GM21526 (cell line): ENCODE measurements around the gene TOP2A.
"Not testable (repeated sequence)": the region's sequence is repeated elsewhere in the genome, so short reads cannot be mapped to it uniquely, and the experiment has no call there.

ENCODE experiments used
- ATAC-seq: cut with Tn5 transposase; IDR thresholded peaks from one replicate; pipeline ENCODE4 v1.9.1; 2021; ENCODE audit warnings: moderate library complexity; ENCODE audit not compliant: unreplicated experiment, low FRiP score

The TOP2A gene

DNA sequence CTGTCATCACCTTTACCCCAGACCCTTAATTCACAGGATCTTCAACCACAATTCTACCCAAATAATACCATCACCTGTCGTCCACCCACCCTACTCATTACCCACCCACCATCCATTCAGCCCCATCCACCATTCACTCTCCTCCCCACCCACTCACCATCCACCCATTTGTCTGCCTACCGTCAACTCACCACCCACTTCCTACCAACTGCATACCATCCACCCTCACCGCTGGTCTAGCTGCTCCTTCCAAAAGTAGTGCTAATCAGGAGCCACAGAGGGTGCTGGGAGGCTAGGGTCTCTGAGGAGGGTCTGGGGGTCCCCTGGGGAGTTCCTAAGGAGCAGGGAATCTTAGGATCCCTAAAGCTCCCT lies 13.5 kb upstream of the TOP2A start:
- ATAC-seq: no peak

DNA sequence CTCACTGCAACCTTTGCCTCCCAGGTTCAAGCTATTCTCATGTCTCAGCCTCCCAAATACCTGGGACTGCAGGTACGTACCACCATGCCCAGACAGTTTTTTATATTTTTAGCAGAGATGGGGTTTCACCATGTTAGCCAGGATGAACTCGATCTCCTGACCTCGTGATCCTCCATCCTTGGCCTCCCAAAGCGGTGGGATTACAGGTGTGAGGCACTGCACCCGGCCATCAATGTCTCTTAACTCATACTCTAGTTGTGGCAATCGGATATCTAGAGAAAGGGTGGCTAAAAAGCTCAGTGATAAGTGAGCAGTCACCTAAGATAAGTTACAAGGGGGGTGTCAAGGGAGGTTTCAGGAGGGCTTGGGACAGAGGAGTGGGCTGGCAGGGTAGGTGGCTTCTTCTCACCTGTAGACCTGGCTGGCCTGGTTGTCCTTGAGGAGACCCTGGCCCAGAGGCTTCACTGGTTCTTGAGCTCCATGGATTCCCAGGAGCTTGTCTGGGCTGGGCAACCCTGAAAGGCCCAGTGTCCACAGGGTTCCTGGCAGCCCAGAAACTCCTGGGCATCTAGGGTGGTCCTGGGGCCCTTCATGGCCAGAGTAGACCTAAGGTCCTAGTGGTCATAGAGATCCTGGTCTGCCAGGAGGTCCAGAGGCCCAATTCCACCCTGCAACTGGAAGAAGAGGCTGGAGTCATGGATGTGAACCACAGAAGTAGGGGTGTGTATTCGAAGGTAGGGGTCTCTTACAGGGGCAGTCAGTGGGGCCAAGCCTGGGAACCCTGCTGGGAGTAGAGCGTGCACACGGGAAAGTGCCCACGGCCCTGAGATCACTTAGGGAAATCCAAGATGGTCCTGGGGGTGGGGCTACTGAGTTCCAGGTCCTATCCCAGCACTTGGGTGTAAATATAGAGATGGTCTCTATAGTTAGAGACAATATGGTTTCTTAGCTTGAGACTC lies 12.9 kb upstream of the TOP2A start:
- no peak for ATAC-seq

DNA sequence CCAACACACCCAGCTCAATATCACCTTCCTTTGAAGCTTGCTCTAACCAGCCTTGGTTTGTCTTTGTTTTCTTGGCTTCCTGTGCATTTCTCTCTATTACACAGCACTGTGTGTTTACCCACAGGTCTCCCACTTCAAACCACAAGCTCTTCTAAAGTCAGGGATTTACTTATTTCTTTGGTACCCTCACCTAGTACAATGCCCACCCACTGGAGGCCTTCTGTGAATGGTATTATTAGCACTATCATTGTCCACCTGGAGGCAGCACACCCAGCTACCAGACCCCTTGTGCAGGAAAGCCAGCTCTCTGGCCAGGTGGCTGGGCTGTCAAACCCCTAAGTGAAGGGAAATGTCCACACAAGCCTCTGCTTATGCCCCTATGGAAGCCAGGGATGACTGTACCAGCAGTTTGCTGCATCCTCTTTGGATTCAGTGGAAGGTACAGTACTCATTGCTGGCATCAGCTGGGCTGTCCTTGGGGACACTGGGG lies 9.4 kb upstream of the TOP2A start:
- no peak for ATAC-seq

DNA sequence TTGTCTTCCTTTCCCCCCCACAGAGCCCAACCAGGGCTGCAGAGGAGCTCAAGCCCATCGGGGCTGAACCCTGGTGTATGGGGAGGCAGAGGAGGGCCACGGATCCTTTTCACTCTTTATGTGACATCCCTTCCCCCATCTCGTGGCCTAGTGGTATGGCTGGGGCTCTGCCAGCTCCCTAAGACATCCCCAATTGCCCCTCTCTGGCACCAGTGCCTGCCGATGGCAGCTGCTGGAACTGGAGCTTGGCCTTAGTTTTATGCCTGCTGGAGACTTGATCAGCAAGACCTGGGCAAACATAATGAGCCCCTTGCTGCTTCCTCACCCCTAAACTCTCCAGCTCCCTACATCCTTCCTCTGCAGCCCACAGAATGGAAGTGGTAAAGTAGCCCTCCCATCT lies 8.0 kb upstream of the TOP2A start:
- ATAC-seq: no peak

DNA sequence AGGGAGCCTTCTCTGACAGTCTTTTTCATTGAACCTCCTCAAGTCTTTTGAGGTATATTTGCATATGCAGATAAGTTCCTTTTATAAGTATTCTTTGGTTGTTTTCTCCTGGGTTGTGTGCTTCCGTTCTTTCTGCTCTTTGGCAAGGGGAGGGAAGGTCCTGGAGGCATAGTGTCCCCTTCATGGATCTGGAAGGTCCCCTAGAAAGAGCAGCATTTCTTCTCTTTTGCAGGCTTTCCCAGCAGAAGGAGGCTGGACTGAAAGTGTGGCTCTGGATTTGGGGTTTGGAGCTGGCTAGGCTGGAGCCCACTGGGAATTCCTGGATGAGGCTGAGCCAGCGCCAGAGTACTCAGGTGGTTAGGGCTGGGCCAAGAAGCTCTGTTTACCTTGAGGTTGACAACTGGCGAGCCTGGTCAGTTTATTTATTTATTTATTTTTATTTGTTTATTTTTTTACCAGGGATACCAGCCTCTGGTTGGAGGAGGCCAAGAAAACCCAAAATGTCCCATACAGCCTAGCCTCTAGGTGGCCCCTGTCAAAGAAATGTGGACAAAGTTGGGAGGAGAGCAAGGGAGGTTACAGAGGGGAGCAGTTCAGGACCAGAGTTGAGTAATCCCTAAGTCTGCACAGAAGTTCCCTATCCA lies 5.4 kb upstream of the TOP2A start:
- ATAC-seq: no peak

DNA sequence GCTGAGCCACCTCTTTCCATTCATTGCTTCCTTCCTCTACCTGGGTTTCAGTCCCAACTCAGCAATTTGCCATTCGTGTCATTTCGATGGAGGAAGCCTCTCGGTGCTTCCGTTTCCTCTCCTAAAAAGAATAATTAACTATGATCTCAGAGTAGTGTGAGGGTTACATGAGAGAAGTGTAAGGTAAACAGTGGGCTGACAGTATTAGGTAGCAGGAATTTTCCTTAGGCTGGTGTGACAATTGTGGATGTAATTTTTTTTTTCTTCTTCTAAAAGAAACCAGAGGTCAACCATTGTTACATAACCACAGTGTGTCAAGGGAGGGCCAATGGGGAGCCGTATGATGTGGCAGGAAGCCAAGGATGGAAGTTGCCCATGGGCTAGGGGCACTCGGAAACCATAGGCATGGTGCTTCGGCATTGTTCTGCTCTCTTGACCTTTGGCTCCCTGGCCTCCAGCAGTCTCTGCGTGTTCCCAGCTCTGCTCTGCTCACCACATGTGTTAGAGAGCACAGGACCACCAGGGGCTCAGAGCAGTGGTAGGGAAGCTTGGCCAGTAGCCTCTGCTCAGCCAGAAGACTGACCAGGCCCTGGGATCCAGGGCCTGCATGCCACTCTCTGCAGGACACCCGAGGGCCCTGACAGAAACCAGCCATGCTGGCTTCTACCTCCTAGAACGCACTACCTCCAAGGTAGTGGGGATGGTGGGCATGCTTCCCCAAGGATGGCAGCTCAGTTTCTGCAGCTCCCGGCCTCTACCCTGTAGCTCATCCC lies 2.0 kb upstream of the TOP2A start:
- ATAC-seq: no peak

DNA sequence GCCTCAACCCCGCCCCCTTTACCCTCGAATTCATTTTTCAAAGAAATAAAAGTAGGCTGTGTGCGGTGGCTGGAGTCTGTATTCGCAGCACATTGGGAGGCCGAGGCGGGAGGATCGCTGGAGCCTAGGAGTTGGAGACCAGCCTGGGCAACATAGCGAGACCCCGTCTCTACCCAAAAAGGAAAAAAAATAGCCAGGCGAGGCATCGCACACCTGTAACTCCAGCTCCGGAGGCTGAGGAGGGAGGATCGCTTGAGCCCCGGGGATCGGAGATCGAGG lies 671 bp upstream of the TOP2A start:
- no peak for ATAC-seq

DNA sequence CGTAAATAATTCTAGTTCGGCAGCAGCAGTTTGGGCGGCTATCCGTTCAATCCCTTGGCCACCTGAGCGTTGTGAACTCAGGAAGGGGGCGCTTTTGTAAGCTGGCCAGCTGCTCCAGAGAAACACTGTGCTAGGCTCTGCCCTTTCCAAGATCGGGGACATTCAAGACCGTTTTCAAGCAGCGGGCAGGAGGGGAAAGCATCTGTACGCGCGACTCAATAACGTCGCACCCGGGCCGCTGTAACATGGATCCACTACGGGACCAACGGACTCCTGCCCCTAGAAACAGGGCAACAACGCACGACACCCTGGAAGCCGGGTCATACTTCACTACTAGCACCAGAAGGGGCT lies 463 bp downstream of the TOP2A start:
- ATAC-seq: no peak

DNA sequence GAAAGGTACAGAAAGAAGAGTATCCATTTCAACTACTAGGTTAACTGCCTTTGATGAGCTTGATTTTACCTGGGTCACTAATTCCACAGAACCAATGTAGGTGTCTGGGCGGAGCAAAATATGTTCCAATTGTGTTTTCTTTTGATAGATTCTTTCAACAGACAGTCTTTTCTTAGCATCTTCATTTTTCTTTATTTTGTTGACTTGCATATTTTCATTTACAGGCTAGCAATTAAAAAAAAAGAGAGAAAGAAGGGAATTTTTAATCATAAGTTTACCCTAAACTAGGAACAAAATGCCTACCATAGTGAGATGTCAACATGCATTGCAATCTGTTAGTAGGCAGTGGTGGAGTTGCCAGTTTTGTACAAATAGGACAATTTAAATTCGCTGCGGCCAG lies 1.0 kb downstream of the TOP2A start:
- no peak for ATAC-seq

DNA sequence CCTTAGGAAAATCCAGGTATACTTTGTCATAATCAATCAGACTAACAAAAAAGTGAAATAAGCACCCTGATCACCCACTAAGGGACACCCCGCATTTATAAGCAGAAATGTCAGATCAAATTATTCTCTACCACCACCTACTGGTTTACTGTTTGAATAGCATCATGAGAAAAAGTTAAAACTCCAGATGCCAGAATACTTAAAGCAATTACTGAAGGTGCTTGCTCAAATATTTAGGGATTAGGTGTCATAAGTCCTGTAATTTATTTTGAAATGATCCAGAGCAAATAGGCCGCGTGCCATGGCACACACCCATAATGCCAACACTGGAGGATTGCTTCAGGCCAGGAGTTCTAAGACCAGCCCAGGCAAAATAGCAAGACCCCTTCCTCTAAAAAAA lies 2.3 kb downstream of the TOP2A start:
- ATAC-seq: no peak

DNA sequence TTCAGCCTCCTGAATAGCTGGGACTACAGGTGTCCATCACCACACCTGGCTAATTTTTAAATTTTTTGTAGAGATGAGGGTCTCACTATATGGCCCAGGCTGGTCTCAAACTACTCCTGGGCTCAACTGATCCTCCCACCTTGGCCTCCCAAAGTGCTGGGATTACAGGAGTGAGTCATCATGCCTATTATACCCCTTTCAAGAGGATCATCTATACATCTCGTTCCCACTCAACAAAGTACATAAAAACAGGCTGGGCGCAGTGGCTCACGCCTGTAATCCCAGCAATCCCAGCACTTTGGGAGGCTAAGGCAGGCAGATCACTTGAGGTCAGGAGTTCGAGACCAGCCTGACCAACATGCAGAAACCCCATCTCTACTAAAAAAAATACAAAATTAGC lies 3.4 kb downstream of the TOP2A start:
- ATAC-seq: not testable (repeated sequence)

DNA sequence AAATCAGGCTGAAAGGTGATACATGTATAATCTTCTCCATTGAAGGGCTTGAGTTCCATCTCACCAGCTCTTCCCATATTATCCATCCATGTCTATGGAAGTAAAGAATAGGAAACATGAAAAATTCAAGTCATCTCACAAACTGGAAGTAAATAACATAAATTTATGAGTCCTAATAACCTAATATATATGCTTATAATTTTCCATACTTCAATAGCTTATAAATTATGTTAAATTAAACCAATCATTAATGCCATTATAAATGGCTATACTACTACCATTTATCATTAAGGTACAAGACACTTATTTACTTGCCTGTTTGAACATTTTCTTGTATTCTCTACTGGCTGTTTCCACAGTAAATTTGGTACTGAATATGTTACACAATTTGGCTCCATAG lies 4.8 kb downstream of the TOP2A start:
- ATAC-seq: no peak

DNA sequence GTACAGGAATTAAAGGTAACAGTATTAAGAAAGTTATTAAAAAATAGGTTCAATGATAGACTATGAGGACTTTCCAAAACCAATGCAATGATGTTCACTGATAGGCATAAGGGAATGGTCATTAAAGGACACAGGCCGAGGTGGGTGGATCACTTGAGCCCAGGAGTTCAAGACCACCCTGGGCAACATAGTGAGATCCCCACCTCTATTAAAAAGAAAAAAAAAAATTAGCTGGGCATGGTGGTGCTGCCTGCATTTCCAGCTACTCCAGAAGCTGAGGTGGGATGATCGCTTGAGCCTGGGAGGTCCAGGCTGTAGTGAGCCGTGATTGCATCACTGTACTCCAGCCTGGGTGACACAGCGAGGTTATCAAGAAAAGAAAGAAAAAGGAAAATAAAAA lies 5.9 kb downstream of the TOP2A start:
- ATAC-seq: no peak

DNA sequence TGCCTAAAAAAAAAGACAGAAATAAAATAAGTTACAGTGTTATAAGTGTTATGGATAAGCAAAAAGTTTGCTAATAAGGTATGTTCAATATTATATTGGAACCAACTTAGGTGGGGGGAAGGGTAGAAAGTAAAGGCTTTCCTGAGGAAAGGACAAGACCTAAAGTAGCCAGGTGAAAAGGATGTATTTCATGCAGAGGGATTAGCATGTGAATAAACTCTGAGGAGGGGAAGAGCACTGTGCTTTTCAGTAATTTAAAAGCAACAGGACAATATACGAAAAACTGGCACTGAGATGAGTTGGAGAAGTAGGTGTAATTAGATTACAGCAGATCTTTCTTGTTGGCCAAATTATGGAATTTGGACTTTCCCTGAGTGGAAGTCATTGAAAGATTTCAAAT lies 7.6 kb downstream of the TOP2A start:
- no peak for ATAC-seq

DNA sequence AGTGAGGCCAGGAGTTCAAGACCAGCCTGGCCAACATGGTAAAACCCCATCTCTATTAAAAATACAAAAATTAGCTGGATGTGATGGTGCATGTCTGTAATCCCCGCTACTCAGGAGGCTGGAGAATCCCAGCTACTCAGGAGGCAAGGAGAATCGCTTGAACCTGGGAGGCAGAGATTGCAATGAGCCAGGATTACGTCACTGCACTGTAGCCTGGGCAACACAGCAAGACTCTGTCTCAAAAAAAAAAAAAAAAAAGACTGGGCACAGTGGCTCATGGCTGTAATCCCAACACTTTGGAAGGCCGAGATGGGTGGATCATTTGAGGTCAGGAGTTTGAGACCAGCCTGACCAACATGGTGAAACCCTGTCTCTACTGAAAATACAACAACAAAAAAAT lies 8.2 kb downstream of the TOP2A start:
- not testable (repeated sequence) for ATAC-seq

DNA sequence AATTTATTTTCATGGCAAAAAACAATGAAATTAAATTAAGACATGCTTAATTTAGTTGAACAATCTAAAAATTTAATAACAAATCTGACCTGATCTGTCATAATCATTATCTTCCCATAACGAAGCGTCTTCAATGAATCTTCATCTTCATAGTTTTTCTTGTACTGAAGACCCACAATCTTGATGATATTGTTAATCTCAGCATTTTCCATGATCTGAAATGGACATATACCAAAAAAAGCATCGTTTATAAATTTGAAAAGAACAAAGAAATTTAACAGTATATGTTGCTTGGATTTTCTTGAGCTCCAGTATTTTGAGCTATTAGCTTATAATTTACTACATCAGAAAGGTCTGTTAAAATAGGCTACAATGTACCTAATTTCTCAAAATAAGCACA lies 10.2 kb downstream of the TOP2A start:
- ATAC-seq: no peak

DNA sequence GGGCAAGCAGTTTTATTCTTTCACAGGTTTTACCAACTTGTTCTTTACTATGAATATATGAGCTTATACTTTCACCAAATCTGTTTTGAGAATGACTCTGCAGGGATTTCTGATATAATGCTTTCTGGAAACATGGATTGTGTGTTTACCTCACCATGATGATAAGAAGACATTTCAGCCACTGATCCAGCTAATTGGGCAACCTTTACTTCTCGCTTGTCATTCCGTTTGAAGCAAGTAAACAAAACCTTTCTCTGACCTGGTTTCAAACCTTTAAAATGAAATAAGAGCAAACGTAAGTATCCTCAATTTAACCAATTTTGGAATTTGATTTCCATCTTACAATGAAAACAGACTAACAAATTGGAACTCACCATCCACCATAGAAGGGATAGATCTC lies 13.7 kb downstream of the TOP2A start:
- ATAC-seq: no peak

DNA sequence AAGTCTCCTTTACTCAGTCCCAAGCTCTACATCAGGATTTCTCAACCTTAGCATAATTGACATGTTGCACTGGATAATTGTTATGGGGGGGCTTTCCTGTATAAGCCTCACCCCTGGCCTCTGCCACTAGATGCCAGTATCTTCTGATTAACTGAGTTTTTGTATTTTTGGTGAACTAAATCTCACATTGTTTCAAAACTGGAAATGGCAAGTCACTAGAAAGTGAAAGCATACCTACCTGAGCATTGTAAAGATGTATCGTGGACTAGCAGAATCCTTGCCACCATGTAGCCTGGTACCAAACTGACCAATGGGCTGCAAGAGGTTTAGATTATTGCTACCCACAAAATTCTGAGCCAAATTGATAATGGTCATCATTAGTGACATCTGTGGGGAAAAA lies 15.0 kb downstream of the TOP2A start:
- no peak for ATAC-seq

DNA sequence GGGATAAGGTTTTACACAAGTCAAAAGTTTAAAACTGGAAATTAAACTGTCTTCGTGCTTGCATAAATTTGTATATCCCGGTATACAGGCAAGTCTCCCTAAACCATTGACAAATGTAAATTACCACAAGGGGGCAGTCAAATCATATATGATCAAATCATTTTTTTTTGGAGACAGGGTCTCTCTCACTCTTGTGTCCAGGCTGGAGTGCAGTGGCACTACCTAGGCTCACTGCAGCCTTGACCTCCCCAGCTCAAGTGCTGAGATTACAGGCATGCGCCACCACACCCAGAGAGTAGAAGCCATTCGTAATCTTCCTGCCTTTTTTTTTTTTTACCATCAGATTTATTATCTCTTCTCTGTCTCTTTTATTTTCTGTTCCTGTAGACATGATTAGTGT lies 18.5 kb downstream of the TOP2A start:
- ATAC-seq: no peak

DNA sequence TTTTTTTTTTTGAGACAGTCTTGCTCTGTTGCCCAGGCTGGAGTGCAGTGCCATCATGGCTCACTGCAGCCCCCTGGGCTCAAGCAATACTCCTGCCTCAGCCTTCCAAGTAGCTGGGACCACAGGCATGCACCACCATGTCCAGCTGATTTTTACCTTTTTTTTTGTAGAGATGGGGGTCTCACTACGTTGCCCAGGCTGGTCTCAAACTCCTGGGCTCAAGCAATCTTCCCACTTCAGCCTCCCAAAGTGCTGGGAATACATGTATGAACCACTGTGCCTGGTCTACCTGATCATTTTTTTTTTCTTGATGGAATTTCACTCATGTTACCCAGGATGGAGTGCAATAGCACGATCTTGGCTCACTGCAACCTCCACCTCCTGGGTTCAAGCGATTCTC lies 31.1 kb downstream of the TOP2A start:
- not testable (repeated sequence) for ATAC-seq

DNA sequence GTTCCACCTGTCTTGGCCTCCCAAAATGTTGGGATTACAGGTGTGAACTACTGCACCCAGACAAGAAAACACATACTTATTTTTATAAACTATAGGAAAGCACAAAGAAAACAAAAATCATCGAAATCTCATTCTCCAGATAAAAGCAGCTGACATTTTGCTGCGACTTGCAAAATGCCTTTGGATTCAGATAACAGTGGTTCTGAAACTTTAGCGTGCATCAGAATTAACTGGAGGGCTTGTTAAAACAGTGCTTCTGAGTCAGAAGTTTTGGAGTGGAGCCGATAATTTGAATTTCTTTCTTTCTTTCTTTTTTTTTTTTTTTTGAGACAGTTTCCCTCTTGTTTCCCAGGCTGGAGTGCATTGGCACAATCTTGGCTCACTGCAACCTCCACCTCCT lies 35.4 kb downstream of the TOP2A start:
- ATAC-seq: no peak

DNA sequence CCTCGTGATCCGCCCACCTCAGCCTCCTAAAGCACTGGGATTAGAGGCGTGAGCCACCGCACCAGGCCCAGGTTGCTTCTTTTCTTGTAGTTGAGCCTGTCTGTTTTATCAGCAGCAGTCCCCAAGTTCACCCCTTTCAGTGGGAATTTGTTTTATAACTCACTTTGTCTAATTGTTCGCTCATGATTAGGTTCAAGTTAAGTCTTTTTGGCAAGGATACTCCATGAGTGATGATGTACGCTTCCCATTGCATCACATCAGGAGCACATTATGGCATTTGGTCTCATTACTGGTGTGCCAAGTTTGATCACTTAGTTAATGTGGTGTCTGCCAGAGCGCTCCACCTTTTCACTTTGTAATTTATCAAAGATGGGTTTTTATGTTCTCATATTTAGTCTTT lies 38.7 kb downstream of the TOP2A start:
- ATAC-seq: no peak
